GM21390 (cell line): ENCODE measurements around the gene HCN2.

Experiments
- ATAC-seq: cut with Tn5 transposase; IDR thresholded peaks from one replicate; pipeline ENCODE4 v1.9.1; 2021; ENCODE audit not compliant: unreplicated experiment

HCN2 gene

DNA sequence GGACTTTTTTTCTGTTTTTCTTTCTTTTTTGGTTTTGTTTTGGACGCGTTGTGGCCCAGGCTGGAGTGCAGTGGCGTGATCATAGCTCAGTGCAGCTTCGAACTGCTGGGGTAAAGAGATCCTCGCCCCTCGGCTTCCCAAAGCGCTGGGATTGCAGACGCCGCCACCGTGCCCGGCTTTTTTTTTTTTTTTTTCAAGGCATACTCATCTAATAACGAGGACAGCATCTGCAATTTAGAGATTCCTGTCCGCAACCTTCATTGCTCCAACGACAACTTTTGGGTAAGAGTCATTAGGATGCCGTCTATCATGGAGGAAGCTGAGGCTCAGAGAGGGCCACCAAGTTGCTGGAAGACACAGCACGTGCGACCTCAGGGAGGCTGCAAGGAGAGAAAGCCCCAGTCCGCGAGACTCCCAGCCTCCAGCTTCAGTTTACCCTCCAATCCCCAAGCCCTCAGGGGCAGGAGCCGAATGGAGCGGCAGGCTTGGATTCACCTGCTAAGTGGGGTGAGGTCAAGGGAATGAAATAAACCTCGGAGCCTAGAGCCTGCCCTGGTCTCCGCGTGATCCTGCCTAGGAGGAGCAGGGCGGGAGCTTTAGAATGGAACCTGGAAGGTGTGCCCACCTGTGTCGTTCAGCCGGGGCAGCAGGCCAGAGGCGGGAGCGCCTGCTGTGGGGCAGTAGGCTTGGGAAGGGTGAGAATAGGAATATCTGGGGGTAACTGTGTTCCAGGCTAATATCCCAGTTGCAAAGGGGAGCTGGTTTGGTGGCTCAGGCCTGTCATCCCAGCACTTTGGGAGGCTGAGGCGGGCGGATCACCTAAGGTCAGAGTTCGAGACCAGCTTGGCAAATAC, 44.3 kb downstream of the HCN2 start:
- no peak for ATAC-seq

DNA sequence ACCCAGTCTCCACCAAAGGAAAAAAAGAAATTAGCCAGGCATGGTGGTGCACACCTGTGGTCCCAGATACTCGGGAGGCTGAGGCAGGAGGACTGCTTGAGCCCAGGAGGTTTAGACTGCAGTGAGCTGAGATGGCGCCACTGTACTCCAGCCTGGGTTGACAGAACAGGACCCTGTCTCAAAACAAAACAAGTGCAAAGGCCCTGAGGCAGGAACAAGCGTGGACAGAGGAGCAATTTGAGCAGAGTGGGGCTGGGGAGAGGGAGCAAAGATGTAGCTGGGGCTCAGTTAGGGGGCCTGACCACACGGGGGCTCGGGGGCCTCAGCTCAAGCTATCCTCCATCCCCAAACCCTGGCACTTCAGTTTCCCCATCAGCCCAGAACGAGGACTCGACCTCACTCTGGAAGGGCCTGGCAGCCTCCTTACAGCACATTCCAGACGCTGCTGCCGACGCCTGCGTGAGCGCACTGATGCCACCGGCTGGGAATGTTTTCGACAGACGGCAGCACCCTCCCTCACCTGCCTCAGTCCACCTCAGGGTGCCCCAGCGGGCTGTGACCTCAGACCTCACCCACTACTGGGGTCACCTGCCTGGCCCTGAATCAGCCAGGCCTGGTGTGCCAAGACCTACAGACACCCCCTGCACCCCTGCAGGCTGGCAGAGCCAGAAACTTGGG, 45.4 kb downstream of the HCN2 start:
- no peak for ATAC-seq

DNA sequence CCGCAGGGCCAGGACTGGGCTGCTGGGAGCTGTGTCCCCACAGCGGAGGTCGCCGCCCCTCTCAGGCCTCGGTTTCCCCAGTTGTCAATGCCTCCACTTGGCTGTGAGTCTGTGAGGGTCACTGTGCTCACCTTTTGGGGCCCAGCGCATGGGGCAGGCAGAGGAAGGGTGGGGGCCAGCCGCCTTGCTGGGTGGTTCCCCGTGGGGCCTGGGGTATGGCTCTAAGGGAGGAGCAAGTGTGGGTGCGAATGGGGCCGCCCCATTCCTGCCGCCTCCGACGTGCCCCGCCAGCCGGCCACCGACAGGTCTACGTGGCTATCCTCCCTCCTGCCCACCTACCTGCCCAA, 49.2 kb downstream of the HCN2 start:
- no peak for ATAC-seq

DNA sequence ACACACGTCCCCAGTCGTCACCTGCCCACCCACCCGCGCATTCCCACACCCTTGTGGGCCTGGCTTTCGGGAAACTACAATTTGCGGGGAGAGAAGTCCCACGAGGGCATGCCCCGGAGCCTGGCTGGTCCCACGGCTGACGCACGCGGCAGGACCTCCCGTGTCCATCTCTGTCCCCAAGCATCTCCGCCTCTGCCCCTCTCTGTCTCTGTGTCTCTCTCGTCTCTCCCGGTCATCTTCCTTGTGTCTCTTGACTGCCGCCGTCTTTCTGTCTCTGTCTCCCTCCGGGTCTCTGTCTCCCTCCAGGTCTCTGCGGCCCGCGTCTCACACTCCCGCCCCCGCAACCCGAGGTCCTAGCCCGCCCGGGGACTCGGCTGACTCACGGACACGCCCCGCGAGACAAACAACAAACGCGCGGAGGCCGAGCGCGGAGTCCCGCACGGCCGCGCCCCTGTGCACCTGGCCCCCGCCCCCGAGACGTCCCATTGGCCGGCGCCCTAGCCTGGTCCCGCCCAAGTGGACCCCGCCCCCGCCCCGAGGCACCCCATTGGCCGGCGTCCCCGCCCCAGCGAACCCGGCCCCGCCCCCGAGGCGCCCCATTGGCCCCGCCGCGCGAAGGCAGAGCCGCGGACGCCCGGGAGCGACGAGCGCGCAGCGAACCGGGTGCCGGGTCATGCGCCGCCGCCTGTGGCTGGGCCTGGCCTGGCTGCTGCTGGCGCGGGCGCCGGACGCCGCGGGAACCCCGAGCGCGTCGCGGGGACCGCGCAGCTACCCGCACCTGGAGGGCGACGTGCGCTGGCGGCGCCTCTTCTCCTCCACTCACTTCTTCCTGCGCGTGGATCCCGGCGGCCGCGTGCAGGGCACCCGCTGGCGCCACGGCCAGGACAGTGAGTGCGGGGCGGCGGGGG, 49.8 kb downstream of the HCN2 start, which contains the start of gene FGF22:
Gene FGF22, plus strand, starts transcription at position 627 of the 908 bp plus-strand sequence. Its CDS starts 47 bp downstream, at position 674.
- ATAC-seq: no peak

DNA sequence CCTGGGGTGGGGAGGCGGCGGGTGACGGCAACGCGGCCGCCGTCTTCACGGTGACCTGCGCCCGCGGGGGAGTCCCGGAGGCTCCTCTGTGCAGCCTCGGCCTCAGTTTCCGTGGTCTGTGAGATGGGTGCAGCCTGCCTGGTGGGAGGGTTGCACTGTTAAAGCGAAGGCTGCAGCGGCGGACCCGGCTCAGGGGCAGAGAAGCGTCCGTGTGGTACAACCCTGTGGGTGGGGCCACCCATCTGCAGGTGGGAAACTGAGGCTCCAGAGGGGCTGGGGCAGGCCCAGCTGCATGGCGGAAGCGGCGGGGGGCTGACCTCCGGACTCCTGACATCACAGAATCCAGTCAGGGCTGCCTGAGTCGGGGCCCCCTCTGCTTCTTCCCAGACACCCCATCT, 50.5 kb downstream of the HCN2 start:
- ATAC-seq: no peak

DNA sequence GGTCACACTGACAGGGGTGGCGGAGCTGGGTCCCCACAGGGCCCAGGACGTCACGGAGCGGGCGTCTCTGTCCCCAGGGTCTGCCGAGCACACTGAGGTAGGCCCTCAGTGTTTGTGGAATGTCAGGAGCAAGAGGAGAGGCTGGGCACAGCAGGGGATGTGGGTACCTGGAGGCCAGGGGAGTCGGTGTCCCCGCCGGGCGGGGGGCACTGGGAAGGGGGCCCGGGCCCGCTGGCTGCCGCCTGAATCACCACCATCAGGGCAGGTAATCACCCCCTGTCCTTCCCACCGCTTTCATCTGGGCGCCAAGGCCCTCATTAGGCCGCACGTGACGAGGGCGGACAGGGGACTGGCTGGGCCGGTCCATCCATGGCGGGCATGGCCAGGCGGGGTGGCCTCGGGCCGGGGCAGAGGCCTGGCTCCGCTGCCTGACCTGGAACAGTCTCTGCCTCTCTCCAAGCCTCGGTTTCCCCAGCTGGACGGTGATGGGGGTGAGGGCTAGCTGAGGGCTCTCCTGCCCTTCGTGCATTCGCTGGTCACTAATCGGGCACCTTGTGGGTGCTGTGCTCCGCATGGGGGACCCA, 51.0 kb downstream of the HCN2 start:
- no peak for ATAC-seq

DNA sequence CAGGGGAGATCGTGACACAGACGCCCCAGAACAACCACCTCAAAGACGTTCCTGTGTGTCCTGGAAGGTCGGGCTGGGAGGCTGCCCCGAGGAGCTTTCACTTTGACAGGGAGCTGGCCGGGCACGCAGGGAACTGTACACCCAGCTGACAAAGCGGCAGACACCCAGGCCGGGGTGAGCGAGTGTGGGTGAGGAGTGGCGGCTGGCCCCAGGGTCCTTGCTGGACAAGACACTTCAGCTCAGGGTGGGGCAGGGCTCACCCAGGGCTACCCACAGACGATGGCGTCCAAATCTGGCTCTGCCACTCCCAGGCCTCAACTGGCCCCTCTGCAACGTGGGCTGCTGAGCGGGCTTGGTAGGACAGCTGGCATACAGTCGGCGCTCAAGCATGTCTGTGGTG, 52.0 kb downstream of the HCN2 start:
- ATAC-seq: no peak

DNA sequence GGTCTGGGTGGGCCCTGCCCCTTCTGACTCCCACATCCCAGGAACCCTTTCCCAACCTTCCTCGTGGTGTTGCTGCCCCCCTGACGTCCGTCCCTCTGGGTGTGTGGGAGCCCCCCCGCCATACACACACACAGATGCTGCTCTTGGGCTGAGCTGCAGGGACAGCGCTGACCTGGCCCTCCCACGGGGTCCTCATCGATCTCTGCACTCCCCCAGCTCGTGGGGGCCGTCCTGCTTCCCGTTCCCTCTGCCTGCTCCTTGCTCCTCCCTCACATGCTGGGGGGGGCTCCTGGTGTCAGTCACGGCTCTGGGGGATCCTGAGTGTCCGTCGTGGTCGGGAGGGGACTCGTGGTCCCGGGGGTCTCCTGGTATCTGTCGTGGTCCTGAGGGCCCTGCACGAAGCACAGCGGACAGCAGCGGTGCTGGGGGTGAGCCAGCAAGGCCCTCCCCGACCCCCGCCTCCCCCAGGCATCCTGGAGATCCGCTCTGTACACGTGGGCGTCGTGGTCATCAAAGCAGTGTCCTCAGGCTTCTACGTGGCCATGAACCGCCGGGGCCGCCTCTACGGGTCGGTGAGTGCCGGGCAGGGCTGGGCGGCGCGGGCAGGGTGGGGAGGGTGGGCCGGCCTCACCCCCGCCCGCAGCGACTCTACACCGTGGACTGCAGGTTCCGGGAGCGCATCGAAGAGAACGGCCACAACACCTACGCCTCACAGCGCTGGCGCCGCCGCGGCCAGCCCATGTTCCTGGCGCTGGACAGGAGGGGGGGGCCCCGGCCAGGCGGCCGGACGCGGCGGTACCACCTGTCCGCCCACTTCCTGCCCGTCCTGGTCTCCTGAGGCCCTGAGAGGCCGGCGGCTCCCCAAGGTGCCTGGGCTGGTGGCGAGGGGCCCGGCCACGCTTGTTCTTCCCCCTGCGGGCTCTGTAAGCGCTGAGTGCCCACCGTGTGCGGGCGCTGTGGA, 53.4 kb downstream of the HCN2 start:
- no peak for ATAC-seq

DNA sequence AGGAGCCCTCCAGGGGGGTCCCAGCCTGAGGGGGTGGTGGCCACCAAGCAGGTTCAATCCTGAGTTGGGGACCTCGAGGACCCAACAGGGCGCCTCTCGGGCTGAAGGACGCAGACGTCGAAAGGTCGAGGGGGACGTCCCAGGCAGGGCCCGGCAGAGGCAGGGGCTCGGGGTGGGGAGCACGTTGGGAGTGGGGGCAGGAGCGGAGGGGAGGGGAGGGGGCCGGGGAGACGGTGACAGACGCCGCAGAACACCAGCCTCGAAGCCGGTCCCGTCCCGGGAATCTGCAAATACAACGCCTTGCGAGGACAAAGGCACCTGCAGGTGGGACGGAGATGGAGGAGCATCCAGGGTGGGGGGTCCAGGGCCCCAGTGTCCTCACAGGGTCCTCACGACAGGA, 54.1 kb downstream of the HCN2 start:
- no peak for ATAC-seq

DNA sequence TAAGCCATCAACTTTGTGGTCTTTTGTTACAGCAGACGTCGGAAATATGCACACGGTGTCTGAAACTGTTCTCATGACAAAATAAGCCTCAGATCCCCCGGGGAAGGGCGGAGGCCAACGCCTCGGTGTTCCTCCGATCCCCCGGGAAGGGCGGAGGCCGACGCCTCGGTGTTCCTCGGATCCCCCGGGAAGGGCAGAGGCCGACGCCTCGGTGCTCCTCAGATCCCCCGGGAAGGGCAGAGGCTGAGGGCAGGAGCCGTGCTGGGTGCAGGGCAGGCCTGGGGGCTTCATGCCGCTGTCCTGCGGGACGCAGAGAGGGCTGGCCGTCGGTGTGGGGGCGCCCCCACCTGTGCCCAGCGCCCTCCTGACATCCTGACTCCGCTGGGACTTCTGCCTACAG, 54.7 kb downstream of the HCN2 start:
- ATAC-seq: no peak

DNA sequence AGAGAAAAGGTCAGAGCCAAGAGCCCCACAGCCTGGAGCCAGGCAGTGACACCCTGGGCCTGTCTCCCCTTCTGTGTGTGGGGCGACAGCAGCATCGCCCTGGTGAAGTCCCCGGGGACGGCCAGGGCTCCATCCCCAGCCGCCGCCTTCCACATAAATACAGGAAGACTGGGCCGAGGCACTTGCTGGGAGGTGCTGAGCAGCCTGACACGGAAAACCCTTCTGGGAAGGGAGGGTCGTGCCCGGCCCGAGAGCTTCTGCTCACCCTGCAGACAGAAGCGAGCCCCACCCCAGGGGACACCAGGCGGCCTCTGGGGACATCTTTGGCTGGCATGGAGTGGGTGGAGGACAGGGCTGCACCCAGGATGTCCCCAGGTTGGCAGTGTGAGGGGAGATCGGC, 55.1 kb downstream of the HCN2 start:
- no peak for ATAC-seq

DNA sequence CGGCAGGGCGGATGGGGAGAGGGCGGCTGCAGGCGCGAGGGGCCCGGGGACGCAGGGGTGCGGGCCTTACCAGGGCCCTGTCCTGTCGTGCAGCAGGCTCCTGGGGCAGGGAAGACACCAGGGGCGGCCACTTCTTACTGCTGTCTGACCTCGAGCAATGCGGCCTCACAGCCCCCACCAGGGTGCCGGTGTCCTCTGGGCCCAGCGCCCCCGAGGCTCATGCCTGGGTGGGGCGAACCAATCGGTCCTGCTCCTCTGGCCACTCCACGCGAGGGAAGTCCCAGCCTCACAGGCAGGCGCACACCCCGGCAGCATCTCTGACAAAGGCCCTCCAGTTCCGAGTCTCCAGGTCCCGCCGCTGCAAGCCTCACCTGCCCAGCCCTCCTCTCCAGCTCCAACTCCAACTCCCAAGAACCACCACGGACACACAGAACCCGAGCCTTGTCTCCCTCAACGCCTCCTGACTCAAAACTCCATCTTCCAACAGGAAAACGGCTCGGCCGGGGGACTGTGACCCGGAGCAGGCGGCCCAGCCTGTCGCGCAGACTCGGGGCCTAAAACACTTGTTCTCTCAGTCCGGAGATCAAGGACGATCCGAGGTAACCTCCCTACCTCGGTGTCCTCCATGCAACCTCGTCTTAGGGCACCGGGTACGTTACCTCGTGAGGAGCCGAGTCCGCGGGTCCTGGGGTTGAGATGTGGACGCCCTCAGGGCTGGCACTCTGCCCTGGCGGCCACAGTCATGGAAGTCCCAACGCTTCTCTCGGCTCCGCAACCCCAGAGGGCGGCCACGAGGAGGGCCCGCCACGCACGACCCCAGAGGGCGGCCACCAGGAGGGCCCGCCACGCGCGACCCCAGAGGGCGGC, 56.5 kb downstream of the HCN2 start:
- no peak for ATAC-seq

DNA sequence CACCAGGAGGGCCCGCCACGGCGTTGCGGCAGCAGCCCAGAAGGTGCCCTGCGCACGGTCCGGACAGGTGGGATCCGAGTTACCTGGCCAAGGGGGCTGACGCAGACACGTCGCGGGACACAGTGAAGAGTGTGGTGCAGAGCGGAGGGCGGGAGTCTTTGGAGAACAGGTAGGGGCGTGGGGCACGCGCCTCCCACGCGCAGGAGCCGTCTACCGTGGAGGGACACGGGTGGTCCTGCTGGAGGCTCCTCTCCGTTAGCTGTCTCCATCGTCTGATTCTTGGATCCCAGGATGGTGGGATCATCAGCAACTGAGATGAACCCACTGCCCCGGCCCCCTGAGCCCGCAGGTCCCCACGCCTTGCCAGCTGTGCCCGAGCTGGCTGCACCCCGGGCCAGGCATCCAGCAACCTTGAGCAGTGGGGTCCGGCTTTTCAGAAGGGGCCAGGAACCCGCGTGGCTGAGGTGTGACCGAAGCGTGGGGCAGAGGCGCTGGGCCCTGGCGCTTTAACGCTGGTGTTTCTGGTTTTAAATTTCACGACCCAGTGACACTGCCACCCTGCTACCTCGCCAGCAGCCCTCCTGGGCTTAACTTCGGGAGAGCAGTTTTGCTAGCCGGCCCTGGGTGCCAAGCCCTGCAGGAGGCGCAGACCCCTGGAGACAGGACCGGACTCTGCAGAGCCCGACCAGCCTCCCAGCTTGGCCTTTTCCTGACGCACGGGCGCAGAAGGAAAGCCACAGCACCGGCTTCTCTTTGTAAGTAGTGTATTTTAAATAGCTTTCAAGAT, 57.3 kb downstream of the HCN2 start:
- no peak for ATAC-seq

DNA sequence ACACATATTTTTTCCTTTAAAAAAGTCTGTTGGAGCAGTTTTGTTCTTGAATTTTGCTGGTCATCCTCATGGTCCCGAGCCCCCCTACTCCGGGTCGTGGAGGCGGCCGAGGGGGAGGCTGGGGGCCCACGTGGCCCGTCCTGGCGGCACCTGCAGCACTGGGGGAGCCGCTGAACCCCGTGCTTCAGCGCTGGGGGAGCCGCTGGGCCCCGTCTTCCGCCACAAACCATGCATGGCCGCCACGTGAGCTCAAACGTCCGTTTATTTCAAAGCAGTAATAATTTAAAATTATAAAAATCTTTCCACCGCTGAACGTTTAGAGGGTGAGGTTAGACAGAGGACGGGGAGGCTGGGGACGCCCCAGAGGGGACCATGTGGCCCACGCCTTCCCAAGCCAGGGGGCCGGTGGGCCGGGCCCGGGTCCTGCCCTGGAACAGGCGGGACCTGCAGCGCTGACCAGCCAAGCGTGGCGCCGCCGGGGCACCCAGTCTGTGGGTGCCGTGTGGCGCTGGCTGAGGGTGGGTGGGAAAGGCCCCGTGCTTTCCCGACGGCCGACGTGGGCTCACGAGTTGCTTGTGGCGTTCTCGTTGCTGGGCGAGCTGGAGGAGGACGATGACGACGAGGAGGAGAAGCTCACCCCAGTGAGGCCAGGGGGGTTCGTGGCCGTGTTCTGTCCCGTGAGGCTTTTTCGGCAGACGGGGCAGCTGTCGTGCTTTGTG, 58.0 kb downstream of the HCN2 start:
- no peak for ATAC-seq

DNA sequence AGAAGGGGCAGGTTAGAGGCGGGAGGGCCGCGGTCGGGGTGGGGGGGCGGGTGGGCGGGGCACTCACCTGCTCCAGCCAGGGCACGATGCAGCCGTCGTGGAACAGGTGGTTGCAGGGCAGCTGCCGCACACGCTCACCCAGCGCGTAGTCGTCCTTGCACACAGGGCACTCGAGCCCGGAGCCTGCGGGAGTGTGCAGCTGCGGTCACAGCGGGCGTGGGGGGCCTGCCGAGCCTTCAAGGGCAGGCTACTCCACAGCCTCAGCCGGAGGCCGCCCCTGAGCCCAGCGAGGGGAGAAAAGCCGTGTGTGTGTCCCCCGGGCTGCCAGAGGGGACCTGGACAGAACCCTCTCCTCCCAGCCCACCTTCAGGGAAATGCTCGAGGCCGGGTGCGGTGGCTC, 58.6 kb downstream of the HCN2 start:
- no peak for ATAC-seq

DNA sequence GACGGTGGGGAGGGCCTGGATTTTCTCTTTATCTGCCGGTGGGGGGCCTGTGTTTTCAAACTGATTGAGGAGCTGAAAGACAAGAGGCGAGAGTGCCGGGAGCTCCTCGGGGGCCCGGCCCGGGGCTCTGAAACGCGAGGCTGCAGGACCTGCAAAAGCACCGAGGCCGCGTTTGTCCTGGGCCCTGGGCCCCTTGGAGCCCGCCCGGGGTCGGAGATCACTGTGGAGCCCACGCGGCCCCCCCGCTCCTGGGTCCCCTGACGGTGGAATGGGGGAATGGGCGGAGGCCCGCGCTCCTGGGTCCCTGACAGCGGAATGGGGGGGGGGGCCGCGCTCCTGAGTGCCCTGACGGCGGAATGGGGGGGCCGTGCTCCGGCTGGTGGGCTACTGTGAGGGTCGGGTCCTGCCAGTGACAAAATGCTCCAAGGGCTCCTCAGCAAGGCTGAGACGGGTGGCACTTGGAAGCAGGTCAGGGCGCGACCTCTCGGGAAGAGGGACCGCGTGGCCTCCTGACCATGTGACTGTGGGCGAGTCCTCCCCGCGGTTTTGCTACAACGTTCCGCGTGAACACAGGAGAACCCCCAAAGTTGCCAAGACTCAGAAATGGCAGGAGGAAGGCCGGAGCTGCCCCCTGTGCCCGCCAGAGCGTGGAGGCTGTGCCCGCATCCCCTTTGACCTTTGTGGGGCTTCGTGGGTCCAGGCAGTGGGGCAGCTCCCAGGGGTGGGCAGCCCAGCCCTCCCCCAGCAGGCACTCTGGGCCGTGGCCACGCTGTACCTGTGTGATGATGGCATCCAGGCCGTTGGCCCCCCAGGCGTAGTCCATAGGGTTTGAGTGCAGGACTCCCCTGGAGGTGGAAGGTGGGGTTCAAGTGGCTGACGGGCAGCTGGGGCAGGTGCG, 59.5 kb downstream of the HCN2 start:
- ATAC-seq: no peak

DNA sequence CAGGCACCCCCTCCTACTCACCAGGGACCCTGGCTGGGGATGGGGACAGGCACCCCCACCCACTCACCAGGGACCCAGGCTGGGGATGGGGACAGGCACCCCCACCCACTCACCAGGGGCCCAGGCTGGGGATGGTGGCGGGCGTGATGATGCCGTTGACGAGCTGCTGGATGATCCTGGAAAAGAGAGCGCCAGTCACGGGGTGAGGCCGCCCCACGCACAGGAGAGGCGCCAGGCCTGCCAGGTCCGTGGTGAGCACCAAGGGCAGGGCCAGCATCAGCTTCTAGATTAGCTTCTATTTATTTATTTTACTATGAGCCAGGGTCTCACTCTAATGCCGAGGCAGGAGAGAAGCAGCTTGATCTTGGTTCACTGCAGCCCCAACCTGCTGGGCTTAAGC, 60.4 kb downstream of the HCN2 start:
- no peak for ATAC-seq
